Hematopoietic multipotent progenitor cell treated with erythropoietin and hydrocortisone succinate and interleukin-3 and kit ligand, for 17 days (in vitro differentiated cells): Measurements from ENCODE around the gene GALR2.

ENCODE experiments used
- DNase-seq: peaks from one replicate; pipeline ENCODE4 v3.0.0-alpha.2; 2015; ENCODE audit warnings: low spot score

The GALR2 gene

DNA sequence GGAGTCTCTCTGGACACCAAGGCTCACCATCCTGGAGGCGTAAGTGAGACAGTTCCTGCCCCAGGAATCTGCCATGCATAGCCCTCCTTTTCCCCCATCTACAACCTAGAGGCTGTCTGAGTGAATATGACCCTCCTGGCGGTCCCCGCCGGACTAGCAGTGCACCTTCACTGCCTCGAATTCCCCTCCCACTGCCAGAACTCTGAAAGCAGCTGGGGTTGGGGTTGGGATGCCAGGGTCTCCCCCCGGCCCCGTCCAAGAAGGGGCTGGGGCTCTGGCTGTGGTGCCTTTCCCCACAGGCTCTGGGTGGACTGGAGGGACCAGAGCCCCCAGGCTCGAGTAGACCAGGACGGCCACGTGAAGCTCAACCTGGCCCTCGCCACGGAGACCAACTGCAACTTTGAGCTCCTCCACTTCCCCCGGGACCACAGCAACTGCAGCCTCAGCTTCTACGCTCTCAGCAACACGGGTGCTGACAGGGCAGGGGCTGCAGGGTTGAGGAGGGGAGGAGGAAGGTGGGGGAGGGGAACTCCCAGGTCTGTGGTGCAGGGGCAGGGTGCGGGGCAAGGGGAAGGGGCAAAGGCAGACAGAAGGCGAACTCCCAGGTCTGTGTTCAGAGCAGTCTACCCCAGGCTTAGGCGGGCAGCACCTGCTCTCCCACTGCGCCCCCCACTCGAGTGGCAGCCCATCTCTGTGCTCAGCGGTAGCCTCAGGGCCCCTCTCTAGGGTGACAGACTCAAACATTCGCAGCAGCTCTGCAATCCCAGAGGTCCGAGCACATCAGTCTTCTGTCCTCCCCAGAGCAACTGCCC lies 5.6 kb downstream of the GALR2 start:
- no peak for DNase-seq

DNA sequence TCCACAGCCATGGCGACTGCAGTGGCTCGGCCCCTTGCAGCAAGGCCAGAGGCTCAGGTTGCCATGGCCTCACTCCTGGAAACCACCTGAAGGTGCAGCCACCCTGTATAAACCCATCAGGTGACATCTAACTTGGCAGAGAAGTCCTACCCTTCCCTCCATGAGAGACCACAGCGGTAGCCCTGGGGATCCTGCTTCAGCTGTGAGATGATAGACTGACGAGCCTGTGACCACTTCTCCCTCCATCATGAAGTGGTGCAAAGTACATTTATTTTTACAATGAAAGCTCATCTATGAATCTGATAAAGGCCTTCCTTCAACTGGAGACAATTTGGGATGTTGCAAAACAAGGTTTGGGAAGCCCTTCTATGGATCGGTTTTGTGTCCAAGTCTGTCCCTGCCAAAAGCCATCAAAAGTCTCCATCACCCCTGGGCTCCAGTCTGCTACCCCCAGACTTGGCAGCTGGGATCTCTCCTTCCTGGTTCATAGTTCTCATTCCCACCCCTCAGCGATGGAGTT lies 6.2 kb downstream of the GALR2 start:
- DNase-seq: no peak

GRCh38 chr17:76081295-76082210 lies 7.0 kb downstream of the GALR2 start:
- DNase-seq: no peak

DNA sequence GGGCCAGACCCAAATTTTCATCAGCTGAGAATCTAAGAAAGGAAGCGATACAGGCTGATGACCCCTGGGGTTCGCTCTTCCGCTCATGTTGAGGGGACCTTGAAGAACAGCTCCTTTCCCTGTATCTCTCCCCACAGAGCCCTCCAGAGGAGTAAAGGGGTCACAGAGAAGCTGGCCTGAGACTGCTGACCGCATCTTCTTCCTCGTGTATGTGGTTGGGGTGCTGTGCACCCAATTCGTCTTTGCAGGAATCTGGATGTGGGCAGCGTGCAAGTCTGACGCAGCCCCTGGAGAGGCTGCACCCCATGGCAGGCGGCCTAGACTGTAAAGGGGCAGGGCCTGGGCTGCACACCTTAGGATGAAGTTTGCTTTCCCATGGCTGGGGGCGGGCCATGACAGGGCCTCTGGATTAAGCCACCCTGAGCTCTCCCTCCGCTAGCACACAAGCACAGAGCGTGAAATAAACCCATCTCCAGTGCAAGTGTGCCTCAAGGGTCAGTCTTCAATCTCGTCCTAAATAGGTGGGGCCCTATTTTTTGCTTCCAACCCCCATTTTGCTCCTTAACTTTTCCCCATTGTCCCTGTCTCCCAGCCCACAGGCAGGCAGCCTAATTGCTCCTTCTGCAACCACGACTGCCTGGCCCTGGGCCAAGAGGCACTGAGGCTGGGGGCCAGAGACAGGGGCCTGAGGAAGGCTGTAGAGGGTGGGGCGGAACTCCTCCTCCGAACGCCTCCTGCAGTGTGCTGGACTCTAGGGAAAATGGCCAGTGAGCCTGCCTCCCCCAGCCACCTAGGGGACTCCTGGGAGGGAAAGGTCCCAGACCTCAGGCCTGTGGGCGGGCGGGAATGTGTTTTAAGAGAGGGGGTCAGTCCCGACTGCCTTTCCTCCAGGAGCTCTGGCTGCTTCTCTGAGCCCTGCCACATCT lies 8.0 kb downstream of the GALR2 start:
- no peak for DNase-seq

- no peak for DNase-seq
Measured at GRCh38 chr17:76083536-76084182, 9.1 kb downstream of the GALR2 start.

DNA sequence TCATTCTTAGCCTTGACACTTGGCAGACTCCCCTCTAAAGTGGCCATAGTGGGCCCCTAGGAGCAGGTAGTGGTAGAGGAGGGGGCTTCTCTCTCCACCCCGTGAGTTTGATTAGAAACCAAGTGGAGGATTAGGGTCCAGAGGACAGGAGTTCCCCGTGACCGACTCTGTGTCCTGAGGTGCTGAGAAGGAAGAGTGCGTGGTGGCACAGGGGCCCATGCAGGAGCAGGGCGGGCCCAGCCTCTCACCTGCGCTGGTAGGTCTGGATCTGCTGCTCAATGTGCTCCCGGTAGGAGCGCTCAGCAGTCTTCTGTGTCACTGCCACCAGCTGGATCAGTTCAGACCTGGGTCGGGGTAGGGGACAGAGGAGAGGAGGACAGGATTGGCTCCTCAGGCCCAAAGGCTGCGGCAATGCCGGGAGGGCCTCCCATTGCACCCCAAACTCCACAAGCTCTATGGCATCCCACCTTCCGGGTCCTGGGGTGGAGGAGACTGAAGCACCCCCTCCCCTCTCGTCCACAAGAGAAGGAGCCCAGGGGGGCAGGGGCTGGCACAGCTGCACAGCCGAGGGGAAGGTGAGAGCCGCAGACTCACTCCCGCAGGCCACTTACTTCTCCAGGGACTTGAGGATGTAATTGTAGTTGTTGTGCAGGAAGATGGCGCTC lies 10.6 kb downstream of the GALR2 start:
- DNase-seq: no peak

DNA sequence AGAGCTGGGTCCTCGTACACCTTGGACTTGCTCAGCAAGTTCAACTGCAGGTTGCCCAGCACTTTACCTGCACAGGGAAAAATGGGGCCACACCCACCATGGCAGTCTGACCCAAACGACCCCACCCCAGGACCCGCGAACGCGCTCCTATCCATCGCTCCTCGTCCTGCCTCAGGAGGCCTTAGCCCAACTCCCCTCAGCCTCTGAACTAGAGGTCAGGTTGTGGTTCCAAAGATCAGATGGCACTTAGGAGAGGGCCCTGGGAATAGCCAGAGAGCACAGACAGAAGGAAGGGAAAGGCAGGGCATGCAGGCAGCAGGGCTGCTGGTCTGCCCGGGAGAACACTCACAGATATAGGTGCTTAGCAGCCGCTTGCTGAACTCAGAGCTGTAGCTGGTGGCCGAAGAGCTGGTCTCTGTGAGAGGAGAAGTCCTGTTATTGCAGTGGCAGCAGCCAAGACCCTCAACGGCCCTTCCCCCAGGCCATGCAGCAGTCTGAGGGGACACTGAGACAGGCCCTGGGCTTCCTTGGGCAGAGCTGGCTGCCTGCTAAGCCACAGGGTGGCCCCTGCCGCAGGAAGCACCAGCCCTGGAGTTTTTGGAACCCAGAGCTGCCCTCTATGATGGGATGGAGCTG lies 11.3 kb downstream of the GALR2 start:
- DNase-seq: no peak

- DNase-seq: no peak
Measured at GRCh38 chr17:76086384-76086783, 11.8 kb downstream of the GALR2 start.

DNA sequence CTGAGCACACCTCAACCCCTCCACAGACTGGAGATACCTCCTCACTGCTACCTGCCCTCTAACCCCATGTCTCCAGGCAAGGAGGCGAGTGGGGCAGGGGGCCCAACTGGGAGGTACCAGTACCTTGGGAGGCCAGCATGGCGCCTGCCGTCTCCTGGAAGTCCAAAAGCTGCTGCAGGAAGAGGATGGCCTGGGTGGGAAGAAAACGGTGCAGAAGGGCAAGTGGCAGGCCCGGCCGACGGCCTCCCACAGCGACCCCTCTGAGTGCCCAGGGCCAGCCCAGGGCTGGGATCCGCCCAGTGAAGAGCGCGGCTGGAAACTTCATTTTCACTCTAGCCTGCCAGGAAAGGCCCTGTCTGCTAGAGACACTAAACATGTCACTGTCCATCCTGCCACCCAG lies 12.9 kb downstream of the GALR2 start:
- DNase-seq: no peak

DNA sequence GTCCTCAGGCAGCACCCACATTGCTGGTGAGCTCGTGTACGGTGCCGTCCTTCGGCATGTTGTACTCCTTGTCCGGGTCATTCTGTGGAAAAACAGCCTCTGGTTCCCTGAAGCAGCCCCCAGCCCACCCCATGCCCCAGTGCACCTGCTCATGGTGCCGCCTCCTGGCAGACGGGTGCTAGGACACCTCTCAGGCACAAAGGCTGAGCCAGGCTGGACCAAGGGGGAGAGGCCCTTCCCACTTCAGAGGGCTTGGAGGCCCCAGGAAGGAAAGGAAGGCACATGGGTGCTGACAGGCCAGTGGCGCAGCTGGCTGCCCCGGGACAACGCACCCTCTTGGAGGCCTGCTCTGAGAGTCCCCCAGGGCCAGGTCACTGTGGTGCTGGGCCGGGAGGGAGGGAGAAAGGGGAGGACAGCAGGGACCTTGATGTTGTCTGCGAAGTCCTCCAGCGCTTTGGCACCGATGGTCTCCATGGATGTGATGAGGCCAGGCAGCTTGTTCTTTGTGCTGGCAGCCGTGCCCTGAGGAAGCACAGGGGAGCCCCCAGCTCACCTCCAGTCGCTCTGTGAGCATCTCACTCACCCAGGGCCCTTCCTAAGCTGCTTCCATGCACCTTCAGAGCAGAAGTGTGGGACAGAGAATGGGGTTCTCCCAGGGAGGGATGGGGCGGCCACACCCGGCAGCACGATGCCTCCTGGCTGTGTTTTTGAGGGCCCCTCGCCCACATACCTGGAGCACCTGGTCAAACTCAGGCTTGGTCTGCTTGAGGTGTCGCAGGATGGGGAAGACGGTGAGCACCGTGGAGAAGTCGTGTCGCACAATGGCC lies 13.7 kb downstream of the GALR2 start:
- no peak for DNase-seq

- DNase-seq: no peak
Measured at GRCh38 chr17:76088868-76089576, 14.4 kb downstream of the GALR2 start.

GRCh38 chr17:76089680-76090516 lies 15.3 kb downstream of the GALR2 start:
- DNase-seq: no peak

DNA sequence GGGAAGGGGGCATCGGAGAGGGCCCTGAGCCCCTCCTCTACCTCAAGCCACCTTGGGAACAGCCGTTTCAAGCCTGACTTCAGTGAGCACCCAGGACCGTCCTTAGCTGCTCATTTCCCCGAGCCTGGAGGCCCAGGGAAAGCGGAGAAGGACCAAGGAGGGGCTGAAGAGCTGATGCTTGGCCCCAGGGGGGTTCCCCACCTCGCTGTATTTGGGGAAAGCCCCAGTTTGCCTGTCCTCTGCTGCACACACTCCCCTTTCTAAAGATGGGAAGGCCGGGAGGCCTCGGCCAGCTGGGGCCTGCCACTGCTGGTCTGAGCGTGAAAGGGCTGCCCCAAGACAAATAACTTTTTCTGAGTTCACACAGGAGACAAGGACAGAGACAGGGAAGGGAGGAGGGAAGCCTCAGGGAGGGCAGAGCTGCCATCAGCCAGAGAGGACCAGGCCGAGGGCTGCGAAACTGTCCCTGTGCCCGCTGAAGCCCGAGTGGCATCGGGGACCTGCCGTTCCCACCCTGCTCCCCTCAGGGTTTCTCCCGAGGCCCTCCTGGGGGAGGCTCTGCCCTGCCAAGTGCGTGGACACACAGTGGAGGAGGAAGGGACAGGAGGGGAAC lies 16.0 kb downstream of the GALR2 start:
- no peak for DNase-seq

DNA sequence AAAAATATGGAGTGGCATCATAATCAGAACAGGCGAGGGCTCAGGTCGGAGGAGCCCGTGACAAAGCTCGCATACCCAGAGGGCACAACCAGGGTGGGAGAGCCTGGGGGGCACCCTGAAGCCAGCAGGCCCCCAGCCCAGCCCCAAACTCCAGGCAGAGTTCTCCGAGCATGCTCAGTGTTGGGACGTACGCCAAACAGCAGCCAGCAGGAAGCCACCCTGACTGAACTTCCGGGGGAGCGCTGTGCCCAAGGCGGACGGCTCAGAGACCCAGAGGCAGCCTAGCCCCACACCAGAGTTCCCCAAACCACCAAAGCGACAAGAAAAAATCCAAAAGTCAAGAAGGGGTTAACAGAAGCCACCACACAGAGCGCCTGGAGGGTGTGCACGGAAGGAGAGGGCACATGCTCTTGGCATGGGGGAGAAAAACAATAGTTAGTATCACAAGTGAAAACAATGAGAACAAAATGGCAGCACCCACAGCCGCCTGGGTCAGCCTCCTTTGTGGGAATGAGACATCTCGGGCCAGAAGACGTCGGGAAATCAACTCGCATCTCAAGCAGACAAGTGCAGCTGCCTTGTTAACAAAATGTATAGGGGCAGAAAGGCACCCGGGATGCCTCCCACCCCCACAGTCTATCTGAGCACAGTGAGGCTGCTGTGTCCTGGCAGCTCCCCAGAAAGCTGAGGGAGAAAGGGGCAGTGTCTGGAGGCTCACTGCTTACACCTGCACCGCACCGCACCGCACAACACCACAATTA lies 17.1 kb downstream of the GALR2 start:
- DNase-seq: no peak

GRCh38 chr17:76092526-76093413 lies 18.2 kb downstream of the GALR2 start:
- no peak for DNase-seq

DNA sequence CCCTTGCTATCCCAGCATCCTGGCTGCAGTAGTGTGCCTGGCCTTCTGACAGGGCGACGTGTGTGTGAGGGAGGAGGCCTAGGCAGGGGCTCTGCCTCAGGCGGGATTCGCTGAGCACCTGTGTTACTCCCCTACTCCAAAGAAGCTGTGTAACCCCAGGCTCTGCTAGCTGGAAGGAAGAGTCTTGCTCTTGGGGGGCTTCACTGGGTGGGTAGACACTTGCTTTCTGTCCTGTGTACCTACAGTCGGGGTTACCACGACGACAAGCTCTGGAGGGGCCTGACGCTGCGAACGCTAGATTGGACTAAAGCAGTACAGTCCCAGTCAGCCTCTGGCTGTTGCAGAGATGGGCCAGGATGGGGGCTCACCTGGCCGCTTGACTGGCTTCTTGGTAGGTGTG lies 19.5 kb downstream of the GALR2 start:
- no peak for DNase-seq
